HepG2 (cell line): ENCODE data around the gene XRCC3. TPM values are rescaled to one million over a fixed set of nuclear protein-coding genes. Genes with fewer than 3 reads are reported as not detected.

Source experiments
- ATAC-seq: fragments of 200-7000 bp; cut with Tn5 transposase; 3 replicates; pipeline ENCODE4 v1.9.1; 2020; ENCODE audit warnings: mild to moderate bottlenecking, moderate library complexity
- BruUV-seq: library from RNA; stranded (reverse); fragments of 400-500 nt; replicated peaks from 2 replicates; lab custom pipeline; 2021; lab: Mats Ljungman, UMichigan
- CTCF ChIA-PET: fragments of 300-600 bp; formaldehyde crosslinking; extraction: SDS; loops from one replicate; lab custom pipeline; 2021; ENCODE audit warnings: low total read pairs, inconsistent platforms, low intra/inter-chr PET ratio; lab: Yijun Ruan, JAX
- POLR2A ChIA-PET: fragments of 350-600 bp; sonication (Branson Sonifier 250); formaldehyde crosslinking; loops from one replicate; lab custom pipeline; 2020; ENCODE audit warnings: antibody characterized with exemption, inconsistent platforms; lab: Yijun Ruan, JAX
- DNase-seq: peaks from one replicate; pipeline ENCODE4 v3.0.0-alpha.2; 2015; ENCODE audit warnings: low spot score
- FAIRE-seq: peaks from 3 replicates; lab custom pipeline; 2011; peaks lifted over from hg19 to GRCh38; lab: Jason Lieb, UNC
- H2AFZ ChIP-seq: one replicate; pipeline ENCODE4 v1.6.1; 2011; ENCODE audit warnings: low read length, inconsistent platforms
- H3K27ac ChIP-seq: fragments of 300-600 bp; 3 replicates; pipeline ENCODE4 v1.8.0; 2011; ENCODE audit warnings: mixed run types, mild to moderate bottlenecking, mixed read lengths, low read length, inconsistent platforms; ENCODE audit not compliant: insufficient read depth; ENCODE audit errors: extremely low read length
- H3K27me3 ChIP-seq, 2 experiments: fragments of 200-600 bp in 1 of 2; 2 replicates in 1 of 2; 3 replicates in 1 of 2; pipeline versions ENCODE4 v1.6.0 to v1.8.0; 2011; ENCODE audit warnings: low read length in 2 of 2, mild to moderate bottlenecking in 2 of 2, moderate library complexity in 2 of 2, inconsistent platforms in 1 of 2; ENCODE audit not compliant: insufficient read depth in 2 of 2, control insufficient read depth in 1 of 2
- H3K36me3 ChIP-seq, 2 experiments: fragments of 200-600 bp in 1 of 2; replicated peaks in 1 of 2; 2 replicates in 1 of 2; 3 replicates in 1 of 2; pipeline versions ENCODE4 v1.5.1 to v1.8.0; 2011; ENCODE audit warnings: low read length in 2 of 2, inconsistent platforms in 1 of 2; ENCODE audit not compliant: insufficient read depth in 2 of 2, control insufficient read depth in 1 of 2
- H3K4me1 ChIP-seq: 2 replicates; pipeline ENCODE4 v1.5.1; 2012; ENCODE audit warnings: low read length, inconsistent platforms; ENCODE audit not compliant: insufficient read depth
- H3K4me2 ChIP-seq: 2 replicates; pipeline ENCODE4 v1.6.0; 2011; ENCODE audit warnings: low read depth, low read length, inconsistent platforms
- H3K4me3 ChIP-seq, 3 experiments: fragments of 200-600 bp in 1 of 3; sonication (generic), shearing (Covaris generic) in 1 of 3; replicated peaks in 1 of 3; 2 replicates each; pipeline ENCODE4 v1.5.1; 2011 to 2016; ENCODE audit warnings: low read length in 3 of 3, inconsistent platforms in 2 of 3, low read depth in 2 of 3, mild to moderate bottlenecking in 2 of 3, control low read depth in 1 of 3, mixed read lengths in 1 of 3; ENCODE audit not compliant: insufficient read depth in 1 of 3
- H3K79me2 ChIP-seq: one replicate; pipeline ENCODE4 v1.6.1; 2011; ENCODE audit warnings: low read length, inconsistent platforms; ENCODE audit not compliant: insufficient read depth
- H3K9ac ChIP-seq: 2 replicates; pipeline ENCODE4 v1.6.0; 2011; ENCODE audit warnings: mild to moderate bottlenecking, low read depth, low read length, inconsistent platforms; ENCODE audit not compliant: insufficient read depth
- H3K9me3 ChIP-seq: 2 replicates; pipeline ENCODE4 v1.5.1; 2012; ENCODE audit warnings: mild to moderate bottlenecking, low read length
- H4K20me1 ChIP-seq: 2 replicates; pipeline ENCODE4 v1.6.0; 2011; ENCODE audit warnings: inconsistent platforms, mild to moderate bottlenecking, low read length, moderate library complexity; ENCODE audit not compliant: insufficient read depth
- HOXA7 ChIP-seq: sonication (generic); formaldehyde crosslinking; IDR thresholded peaks from 2 replicates; pipeline ENCODE4 v1.8.1; 2022; ENCODE audit warnings: mild to moderate bottlenecking, missing genetic modification reagents, moderate library complexity
- HOXA9 ChIP-seq: sonication (generic); formaldehyde crosslinking; IDR thresholded peaks from 2 replicates; pipeline ENCODE4 v1.8.1; 2022; ENCODE audit warnings: missing genetic modification reagents, mild to moderate bottlenecking, moderate library complexity, borderline replicate concordance
- JUNB ChIP-seq: sonication (generic); formaldehyde crosslinking; IDR thresholded peaks from 2 replicates; pipeline ENCODE4 v1.8.0; 2022; ENCODE audit warnings: missing genetic modification reagents, mild to moderate bottlenecking, borderline replicate concordance
- KMT2A ChIP-seq: sonication (generic); formaldehyde crosslinking; IDR thresholded peaks from 2 replicates; pipeline ENCODE4 v1.4.0; 2020; ENCODE audit warnings: missing genetic modification reagents
- NR2C2 ChIP-seq: sonication (generic); formaldehyde crosslinking; IDR thresholded peaks from 2 replicates; pipeline ENCODE4 v1.4.0; 2020; ENCODE audit warnings: missing genetic modification reagents, mild to moderate bottlenecking, moderate library complexity, borderline replicate concordance
- RORA ChIP-seq: sonication (generic); formaldehyde crosslinking; IDR thresholded peaks from 2 replicates; pipeline ENCODE4 v1.5.0; 2020; ENCODE audit warnings: mild to moderate bottlenecking, missing genetic modification reagents, moderate library complexity
- SIX4 ChIP-seq: sonication (generic); formaldehyde crosslinking; IDR thresholded peaks from 2 replicates; pipeline ENCODE4 v1.4.0; 2020; ENCODE audit warnings: missing genetic modification reagents
- ZNF264 ChIP-seq: sonication (generic); formaldehyde crosslinking; IDR thresholded peaks from 2 replicates; pipeline ENCODE4 v1.4.0; 2020; ENCODE audit warnings: missing genetic modification reagents
- ZNF7 ChIP-seq: IDR thresholded peaks from 2 replicates; pipeline ENCODE4 v1.6.1; 2016; ENCODE audit warnings: missing biosample characterization, missing genetic modification reagents
- ZNF782 ChIP-seq: sonication (generic); formaldehyde crosslinking; IDR thresholded peaks from 2 replicates; pipeline ENCODE4 v1.4.0; 2020; ENCODE audit warnings: missing genetic modification reagents, mild to moderate bottlenecking, borderline replicate concordance
- ZNF816 ChIP-seq: sonication (generic); formaldehyde crosslinking; IDR thresholded peaks from 2 replicates; pipeline ENCODE4 v1.8.0; 2022; ENCODE audit warnings: missing genetic modification reagents, mild to moderate bottlenecking, borderline replicate concordance
- WGBS: methylation state at CpG from one replicate; pipeline ENCODE4 v1.1.6; 2017; ENCODE audit warnings: low lambda C conversion rate; 5-methylcytosine and 5-hydroxymethylcytosine counted together
- in situ Hi-C: cut with HindIII; loops from 2 replicates; pipeline ENCODE4 v1.10.0; 2017; ENCODE audit warnings: low pct_unique_long_range_greater_than_20kb; ENCODE audit not compliant: extremely low pct_ligation_motif_present
- intact Hi-C: fragments of 100-400 bp; cut with micrococcal nuclease; formaldehyde crosslinking; loops from one replicate; pipeline ENCODE4 v1.10.0; 2022; ENCODE audit not compliant: unreplicated experiment
- polyA plus RNA-seq, 8 experiments: library from polyadenylated mRNA; depleted of rRNA in 3 of 8; stranded (reverse) in 7 of 8; unstranded in 1 of 8; fragments of >200 nt; fragmentation: Illumina TruSeq in 4 of 8; extraction: Trizol in 4 of 8; gene quantifications; 2 replicates each; pipeline versions ENCODE4 v1.2.1 to v1.2.3, GENCODE V29; 2011 to 2016; ENCODE audit warnings: low read depth in 4 of 8, missing spikeins in 1 of 8, mixed read lengths in 1 of 8; ENCODE audit not compliant: insufficient read depth in 1 of 8
- total RNA-seq, 5 experiments: library from RNA; depleted of rRNA; stranded (reverse); fragments of >200 nt; fragmentation: Illumina TruSeq; extraction: Trizol; gene quantifications; 2 replicates each; pipeline ENCODE4 v1.2.3, GENCODE V29; 2016; ENCODE audit warnings: low read depth in 1 of 5
- TF ChIP-seq, protein P1 (sequence below): sonication (generic); formaldehyde crosslinking; conservative IDR thresholded peaks from 2 replicates; pipeline ENCODE4 v1.8.0; 2022; ENCODE audit warnings: low read depth, missing genetic modification reagents
- TF ChIP-seq, protein P2 (sequence below): sonication (generic); formaldehyde crosslinking; IDR thresholded peaks from 2 replicates; pipeline ENCODE4 v1.5.0; 2020; ENCODE audit warnings: mild to moderate bottlenecking, missing genetic modification reagents

XRCC3 gene
- total and polyA plus RNA-seq, 2 of the 13 experiments (the other 11 are each of a cell fraction or from before 2014, with no cell fraction given) = 5.4 to 25.8 TPM

DNA sequence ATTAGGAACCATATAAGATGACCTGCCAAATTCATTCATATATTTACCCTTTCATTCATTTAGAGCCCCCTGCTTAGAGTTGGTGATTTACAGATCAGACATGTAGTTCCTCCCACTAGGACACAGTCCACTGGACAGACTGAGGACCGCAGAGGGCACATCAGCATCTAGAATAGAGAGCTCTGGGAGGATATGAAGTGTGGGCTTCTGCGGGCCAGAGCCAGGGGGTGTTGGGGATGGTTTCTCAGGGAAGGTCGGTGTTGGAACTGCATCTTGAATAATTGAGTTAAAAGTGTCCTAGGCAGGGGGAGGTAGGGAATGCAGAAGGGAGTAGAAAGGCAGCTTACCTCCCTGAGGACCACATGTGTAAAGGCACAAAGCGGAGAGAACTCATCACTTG is 43.3 kb downstream of the XRCC3 start:
- POLR2A ChIA-PET = no interaction called here
- H3K27me3 ChIP-seq = no peaks in the 10 kb centered on the region
- DNase-seq (no peak), FAIRE-seq (no peak), ATAC-seq (no peak)
- no peaks in the 10 kb centered on the region for H3K79me2 ChIP-seq
- CTCF ChIA-PET = no interaction called here
- no peaks in the 10 kb centered on the region for H4K20me1 ChIP-seq
- intact Hi-C loops = no loop called here
- 94% methylated on average over 4 of the region's 4 CpGs for WGBS
- no TSS peak for BruUV-seq
- H2AFZ ChIP-seq = no peak overlapping the region
- H3K9me3 ChIP-seq = no peaks in the 10 kb centered on the region
- peaks cover 31 to 78% of the 10 kb centered on the region in 2 experiments for H3K36me3 ChIP-seq
- H3K27ac ChIP-seq = no peak overlapping the region
- H3K4me2 ChIP-seq = no peak overlapping the region
- no peak overlapping the region for H3K4me3 ChIP-seq
- no peak for TF ChIP-seq HOXA7
- TF ChIP-seq ZNF264 (CRISPR knock-in tag) = no peak
- TF ChIP-seq, protein P1, sequence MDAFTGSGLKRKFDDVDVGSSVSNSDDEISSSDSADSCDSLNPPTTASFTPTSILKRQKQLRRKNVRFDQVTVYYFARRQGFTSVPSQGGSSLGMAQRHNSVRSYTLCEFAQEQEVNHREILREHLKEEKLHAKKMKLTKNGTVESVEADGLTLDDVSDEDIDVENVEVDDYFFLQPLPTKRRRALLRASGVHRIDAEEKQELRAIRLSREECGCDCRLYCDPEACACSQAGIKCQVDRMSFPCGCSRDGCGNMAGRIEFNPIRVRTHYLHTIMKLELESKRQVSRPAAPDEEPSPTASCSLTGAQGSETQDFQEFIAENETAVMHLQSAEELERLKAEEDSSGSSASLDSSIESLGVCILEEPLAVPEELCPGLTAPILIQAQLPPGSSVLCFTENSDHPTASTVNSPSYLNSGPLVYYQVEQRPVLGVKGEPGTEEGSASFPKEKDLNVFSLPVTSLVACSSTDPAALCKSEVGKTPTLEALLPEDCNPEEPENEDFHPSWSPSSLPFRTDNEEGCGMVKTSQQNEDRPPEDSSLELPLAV = no peak
- H3K4me1 ChIP-seq = no peaks in the 10 kb centered on the region
- H3K9ac ChIP-seq = no peak overlapping the region
- in situ Hi-C loops = no loop called here

DNA sequence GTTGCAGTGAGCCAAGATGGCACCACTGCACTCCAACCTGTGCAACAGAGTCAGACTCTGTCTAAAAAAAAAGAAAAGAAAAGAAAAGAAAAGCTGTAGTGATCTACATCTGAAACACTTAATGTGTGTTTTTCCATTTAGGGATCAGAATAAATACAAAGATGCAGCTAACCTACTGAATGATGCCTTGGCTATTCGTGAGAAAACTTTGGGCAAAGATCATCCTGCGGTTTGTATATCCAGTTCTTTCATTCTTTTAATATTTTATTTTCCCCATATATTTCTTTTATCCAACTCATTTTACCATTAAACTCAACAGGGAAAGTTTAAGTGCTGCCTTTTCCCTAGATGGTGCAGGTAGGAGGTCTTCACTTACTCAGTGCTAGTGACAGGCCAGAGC is 45.9 kb downstream of the XRCC3 start:
- no TSS peak for BruUV-seq
- Histone ChIP-seq H3K9ac (no peak overlapping the region), H3K27me3 (no peaks in the 10 kb centered on the region), H3K79me2 (no peaks in the 10 kb centered on the region), H3K9me3 (no peaks in the 10 kb centered on the region), H3K4me1 (no peaks in the 10 kb centered on the region), H3K4me2 (no peak overlapping the region), H4K20me1 (no peaks in the 10 kb centered on the region), H3K27ac (no peak overlapping the region), H3K36me3 (peaks cover 28 to 58% of the 10 kb centered on the region in 2 experiments; a peak in 4 of 5 replicates)
- WGBS = 92% methylated on average over 2 of the region's 2 CpGs
- intact Hi-C loops (no loop called here), in situ Hi-C loops (no loop called here)
- CTCF ChIA-PET = no interaction called here
- POLR2A ChIA-PET = no interaction called here
- ATAC-seq (no peak), FAIRE-seq (no peak)
- no peak for TF ChIP-seq JUNB (CRISPR knock-in tag)
- no peak for TF ChIP-seq NR2C2 (CRISPR knock-in tag)
- TF ChIP-seq, protein P2, sequence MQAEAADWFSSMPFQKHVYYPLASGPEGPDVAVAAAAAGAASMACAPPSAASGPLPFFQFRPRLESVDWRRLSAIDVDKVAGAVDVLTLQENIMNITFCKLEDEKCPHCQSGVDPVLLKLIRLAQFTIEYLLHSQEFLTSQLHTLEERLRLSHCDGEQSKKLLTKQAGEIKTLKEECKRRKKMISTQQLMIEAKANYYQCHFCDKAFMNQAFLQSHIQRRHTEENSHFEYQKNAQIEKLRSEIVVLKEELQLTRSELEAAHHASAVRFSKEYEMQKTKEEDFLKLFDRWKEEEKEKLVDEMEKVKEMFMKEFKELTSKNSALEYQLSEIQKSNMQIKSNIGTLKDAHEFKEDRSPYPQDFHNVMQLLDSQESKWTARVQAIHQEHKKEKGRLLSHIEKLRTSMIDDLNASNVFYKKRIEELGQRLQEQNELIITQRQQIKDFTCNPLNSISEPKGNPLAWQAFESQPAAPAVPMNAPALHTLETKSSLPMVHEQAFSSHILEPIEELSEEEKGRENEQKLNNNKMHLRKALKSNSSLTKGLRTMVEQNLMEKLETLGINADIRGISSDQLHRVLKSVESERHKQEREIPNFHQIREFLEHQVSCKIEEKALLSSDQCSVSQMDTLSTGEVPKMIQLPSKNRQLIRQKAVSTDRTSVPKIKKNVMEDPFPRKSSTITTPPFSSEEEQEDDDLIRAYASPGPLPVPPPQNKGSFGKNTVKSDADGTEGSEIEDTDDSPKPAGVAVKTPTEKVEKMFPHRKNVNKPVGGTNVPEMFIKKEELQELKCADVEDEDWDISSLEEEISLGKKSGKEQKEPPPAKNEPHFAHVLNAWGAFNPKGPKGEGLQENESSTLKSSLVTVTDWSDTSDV (CRISPR knock-in tag) = no peak
- no peak for TF ChIP-seq ZNF782 (CRISPR knock-in tag)
- no peak for TF ChIP-seq RORA (CRISPR knock-in tag)
- no peak for TF ChIP-seq SIX4 (CRISPR knock-in tag)
- no peak for TF ChIP-seq HOXA9
- TF ChIP-seq ZNF816 (CRISPR knock-in tag) = no peak
- no peak for TF ChIP-seq ZNF7 (CRISPR knock-in tag)
- TF ChIP-seq KMT2A (CRISPR knock-in tag) = no peak
- TF ChIP-seq, all 625 proteins: peak for 0
- no peak for DNase-seq
- H2AFZ ChIP-seq = no peak overlapping the region
- H3K4me3 ChIP-seq = no peak overlapping the region
